ENCODE data around the gene ITGA8. TPM values are rescaled to one million over a fixed set of nuclear protein-coding genes. Genes with fewer than 3 reads are reported as not detected.
"Not testable (repeated sequence)": the region's sequence is repeated elsewhere in the genome, so short reads cannot be mapped to it uniquely, and the experiment has no call there.

Gene ITGA8
- polyA plus RNA-seq, 1 donor = 6.6 TPM

GRCh38 chr10:15605740-15606369 is 113.9 kb downstream of the ITGA8 start:
- DNase-seq = no peak

DNA sequence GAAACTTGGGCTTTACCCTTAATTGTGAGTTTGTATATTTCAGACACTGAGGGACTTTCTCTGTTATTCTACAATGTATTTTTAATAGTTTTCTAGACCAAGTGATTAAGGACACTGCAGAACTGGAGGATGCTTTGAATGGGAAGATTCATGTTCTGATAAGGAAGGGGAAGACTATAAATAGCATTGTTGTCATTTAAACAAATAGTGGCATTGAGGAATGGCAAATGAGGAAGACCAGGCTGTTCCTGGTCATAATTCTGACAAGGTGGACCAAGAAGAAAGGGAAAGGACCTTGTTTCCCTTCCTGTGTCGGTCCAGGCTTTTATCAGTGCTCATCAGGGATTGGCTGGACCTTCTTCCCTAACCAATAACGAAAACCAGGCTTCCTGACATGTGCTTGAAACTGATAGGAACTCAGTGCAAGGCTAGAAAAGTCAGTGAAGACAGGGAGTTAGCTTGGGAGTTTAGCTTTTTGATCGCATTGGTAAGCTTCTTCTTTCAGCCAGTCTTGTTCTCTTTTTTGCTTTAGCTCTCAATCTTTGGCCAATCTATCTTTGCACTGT is 116.2 kb downstream of the ITGA8 start:
- no peak for DNase-seq

DNA sequence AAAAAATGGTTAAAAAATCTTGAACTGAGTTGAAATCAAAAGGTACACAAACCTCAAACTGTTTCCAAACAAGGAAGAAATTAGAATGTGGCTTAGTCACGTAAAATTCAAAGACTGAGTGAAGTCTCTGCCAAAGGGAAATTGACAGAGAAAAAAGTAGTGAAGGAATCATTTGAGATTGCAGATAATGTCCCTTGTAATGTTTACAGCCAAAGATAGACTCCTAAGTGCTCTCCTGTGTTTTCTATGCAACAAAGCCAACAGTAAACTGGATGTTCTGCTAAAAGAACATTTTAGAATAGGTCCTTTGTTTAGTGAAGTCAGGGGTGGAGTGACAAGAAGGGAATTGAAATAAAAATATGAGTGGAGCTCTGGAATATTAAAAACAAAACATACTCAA is 117.9 kb downstream of the ITGA8 start:
- DNase-seq = no peak

DNA sequence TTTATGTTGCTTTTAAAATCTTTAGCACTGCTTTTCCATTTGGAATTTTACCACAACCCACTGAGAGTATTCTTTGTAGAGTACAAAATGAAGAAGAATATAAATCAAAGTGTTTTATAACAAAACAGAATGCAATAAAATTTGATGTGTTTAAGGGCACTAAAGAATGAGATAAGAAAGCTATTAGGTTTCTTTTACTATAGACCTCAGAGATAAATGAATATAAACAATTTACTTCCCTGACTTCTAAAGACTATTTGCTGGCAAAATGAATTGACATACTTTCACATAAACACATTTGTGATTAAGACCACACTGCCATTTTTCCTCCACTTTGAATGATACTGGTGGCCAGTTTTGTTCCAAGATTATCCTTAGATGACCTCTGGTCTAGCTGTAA is 124.5 kb downstream of the ITGA8 start:
- DNase-seq = no peak

DNA sequence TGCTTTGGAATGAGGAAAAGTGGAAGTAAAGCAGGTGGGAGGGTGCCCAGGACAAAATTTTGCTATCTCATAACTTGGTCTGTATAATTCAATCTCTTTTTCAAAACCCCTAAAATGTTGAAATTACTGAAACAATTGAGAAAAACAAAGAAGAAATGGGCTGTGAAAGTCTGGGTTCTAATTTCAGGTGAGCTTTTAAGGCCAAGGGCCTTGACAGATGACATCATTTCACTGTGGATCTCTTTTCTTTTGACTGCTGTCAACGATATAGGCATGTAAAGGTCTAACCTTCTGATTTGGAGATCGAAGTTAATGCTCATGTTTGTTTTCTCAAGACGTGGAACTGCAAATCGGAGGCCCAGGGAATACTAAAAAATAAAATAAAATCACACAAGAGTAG is 127.8 kb downstream of the ITGA8 start:
- DNase-seq = no peak

DNA sequence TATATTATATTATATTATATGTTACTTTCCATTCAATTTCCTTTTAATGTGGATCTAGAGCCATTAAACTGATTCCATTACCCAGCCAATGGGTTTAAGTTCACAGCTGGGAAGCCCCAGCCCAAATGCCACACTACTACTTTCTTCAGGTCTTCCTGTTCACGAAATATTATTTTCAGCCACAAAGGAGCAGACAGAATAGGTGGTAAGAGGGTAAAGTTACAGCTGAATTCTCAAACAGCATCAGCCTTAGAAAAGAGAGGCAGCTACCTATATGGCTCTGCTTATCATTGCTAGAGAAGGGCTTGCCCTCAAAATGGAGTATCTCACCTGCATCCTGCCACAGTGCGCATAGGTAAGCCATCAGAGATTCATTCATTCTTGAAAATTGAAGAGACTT is 128.3 kb downstream of the ITGA8 start:
- DNase-seq = no peak

GRCh38 chr10:15588635-15589508 is 130.8 kb downstream of the ITGA8 start:
- DNase-seq = no peak

GRCh38 chr10:15588151-15588550 is 131.6 kb downstream of the ITGA8 start:
- DNase-seq = no peak

DNA sequence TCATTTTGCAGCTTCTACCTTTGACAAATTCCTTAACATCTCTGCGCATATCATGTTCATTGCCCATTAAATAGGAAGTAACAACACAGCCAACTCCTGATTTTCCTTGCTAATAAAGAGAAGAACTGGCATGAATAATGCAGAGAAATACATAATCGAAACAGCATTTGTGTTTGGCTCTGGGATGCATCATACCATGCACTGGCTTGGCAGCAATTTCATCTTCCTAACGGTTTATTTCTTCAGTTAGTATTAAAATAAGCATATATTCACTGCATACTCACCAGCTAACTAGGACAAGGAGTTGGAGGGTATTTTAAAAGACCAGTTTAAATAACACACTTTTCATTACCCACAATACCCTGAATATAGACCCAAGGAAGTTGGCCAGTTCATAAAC is 132.5 kb downstream of the ITGA8 start:
- no peak for DNase-seq

GRCh38 chr10:15585303-15585715 is 134.4 kb downstream of the ITGA8 start:
- DNase-seq = peak; percentile 24

- not testable (repeated sequence) for DNase-seq
Measured at GRCh38 chr10:15582972-15583371, 136.8 kb downstream of the ITGA8 start.

GRCh38 chr10:15579605-15580004 is 140.1 kb downstream of the ITGA8 start:
- DNase-seq = no peak

DNA sequence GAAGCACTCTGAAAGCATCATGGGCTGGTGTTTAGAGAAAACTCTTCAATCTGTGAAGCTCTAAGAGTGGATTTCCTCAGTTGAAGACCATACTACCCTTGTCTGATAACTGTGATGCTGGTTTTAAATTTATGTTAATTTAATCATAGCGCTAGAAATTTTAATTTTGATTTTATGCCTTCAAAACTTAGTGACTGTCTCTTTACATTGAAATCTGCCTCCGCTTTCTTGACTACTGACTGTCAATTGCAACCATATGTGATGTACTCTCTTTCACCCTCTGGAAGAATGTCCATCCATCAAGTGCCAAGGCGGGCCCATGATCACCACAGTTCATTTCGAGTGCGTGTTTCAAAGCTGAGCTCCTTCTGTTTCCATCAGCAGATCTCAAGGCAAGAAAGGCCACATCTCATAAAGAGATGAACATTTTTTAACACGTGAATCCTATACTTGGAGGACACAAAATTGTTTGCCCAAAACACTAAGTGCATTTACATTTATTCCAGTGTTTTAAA is 147.1 kb downstream of the ITGA8 start:
- DNase-seq = no peak

- peak; percentile 43 for DNase-seq
Measured at GRCh38 chr10:15571575-15571974, 148.1 kb downstream of the ITGA8 start.

DNA sequence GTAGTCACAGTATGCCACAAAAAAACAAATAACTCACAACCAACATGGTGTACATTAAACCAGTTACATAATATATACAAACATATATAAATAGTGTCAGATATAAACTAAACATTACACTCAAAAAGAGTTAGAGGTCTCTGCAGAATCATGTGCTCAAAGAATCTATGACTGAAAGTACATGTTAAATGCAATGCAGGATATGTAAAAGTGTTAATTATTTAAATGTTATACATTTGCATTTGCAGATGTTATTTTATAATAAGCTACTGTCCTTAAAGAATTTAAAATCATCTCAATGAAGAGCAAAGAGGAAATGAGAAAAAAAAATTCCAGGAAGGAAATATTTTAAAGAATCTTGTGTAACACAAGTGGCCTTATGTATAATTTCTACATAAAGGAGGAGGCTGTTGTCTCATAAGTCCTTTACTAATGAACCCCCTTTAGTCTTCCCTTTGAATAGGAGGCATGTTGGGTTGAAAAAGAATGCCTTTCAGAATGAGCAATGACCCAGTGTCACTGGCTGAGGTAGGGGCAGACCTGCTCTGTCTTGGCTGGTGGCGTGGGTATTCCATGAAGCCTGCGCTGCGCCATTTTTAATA is 148.9 kb downstream of the ITGA8 start:
- no peak for DNase-seq

DNA sequence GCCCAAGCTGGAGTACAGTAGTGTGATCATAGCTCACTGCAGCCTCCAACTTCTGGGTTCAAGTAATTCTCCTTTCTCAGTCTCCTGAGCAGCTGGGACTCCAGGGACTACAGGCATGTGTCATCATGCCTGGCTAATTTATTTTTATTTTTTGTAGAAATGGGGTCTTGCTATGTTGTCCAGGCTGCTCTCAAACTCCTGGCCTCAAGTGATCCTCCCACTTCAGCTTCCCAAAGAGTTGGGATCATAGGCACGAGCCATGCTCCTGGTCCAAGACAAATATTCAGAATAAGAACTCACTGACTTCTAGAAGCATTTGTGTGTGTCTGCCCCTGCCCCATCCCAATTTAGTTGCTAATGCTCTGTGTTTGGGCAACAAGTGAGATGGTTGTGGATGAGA is 151.8 kb downstream of the ITGA8 start:
- no peak for DNase-seq

DNA sequence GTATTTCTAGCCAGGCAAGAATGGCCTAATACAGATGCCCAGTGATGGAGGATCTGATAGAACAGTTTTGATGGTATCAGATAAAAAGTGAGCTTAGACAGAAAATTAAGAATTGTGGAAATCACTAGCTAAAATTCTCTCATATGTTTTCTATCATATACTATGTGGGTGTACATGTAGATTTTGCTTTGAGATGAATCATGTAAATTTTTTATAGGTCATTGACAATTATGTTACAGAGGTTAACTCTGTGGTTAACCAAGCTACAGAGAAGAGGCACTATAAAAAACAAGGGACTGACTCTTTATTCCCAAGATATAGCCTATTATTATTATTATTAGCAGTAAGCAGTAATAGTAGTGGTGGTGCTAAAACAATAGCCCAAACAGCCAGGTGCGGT is 156.5 kb downstream of the ITGA8 start:
- DNase-seq = no peak

- DNase-seq = no peak
Measured at GRCh38 chr10:15562578-15562977, 157.1 kb downstream of the ITGA8 start.

DNA sequence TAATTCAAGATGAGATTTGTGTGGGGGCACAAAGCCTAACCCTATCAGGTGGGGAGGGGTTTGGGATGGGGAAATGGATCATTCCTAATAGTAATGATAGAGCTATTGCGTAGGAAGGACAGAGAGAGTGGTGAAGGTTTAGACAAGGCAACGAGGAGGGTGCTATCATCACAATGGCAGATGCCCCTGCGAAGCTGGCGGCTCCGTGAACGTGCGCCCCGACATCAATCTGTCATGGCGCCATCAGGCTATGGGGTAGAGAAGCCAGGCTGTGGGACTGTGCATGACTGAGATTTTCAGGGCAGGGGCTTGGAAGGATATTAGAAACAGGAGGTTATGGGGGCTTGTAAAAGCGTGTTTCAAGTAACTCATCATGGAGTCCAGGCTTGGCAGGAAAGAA is 157.6 kb downstream of the ITGA8 start:
- no peak for DNase-seq

DNA sequence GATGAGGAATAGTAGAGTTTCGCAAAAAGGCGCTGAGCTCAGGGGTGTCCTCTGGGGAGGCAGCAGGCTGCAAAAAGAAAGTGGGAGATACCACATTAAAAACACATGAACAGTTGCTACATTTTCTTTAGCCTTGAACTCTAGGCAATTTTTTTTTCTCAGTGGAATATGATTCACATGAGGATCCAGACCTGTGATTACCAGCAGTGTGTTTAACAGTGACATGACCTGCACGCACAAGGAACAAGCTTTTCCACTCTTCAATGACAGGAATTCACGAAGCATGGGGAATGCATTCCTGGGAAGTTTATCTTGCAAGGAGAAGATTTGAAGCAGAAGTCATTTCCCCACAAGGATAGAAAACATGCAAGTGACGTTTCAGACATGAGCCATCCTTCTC is 161.6 kb downstream of the ITGA8 start:
- no peak for DNase-seq

GRCh38 chr10:15557168-15557567 is 162.6 kb downstream of the ITGA8 start:
- not testable (repeated sequence) for DNase-seq

- DNase-seq = no peak
Measured at GRCh38 chr10:15550950-15551349, 168.8 kb downstream of the ITGA8 start.

DNA sequence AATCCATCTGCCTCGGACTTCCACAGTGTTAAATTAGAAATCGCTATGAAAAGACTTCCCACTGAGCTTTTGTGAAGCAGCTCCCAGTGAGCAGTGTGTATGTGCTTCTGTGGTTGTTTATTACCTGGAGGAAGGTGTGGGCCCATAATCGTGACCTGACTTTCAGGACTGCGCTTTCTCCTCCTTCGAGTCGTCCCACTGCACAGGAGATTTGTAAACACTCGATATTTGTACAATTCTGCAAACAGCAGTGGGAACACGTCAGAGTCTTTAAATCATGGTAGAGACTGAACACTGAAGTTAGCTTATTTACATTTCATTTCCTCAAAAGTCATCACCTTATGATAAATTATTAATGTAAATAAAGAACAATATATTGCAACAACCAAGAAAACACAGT is 171.4 kb downstream of the ITGA8 start:
- no peak for DNase-seq

Data from hindlimb muscle (tissue), 1 donor.